ENCODE data around the gene TADA3.

The TADA3 gene

GRCh38 chr3:9792405-9793160 lies at the start of gene TADA3, which contains the start of gene ARPC4:
Gene TADA3, minus strand, starts transcription at chr3:9792473. Its CDS starts 1,007 bp downstream, at chr3:9791466.
Gene ARPC4, plus strand, starts transcription at chr3:9793082. Its CDS starts 40 bp downstream, at chr3:9793122.
- peak; percentile 96 for DNase-seq (ENCODE audit: extremely low read depth, low read depth)
- TF ChIP-seq, protein P1, sequence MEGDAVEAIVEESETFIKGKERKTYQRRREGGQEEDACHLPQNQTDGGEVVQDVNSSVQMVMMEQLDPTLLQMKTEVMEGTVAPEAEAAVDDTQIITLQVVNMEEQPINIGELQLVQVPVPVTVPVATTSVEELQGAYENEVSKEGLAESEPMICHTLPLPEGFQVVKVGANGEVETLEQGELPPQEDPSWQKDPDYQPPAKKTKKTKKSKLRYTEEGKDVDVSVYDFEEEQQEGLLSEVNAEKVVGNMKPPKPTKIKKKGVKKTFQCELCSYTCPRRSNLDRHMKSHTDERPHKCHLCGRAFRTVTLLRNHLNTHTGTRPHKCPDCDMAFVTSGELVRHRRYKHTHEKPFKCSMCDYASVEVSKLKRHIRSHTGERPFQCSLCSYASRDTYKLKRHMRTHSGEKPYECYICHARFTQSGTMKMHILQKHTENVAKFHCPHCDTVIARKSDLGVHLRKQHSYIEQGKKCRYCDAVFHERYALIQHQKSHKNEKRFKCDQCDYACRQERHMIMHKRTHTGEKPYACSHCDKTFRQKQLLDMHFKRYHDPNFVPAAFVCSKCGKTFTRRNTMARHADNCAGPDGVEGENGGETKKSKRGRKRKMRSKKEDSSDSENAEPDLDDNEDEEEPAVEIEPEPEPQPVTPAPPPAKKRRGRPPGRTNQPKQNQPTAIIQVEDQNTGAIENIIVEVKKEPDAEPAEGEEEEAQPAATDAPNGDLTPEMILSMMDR (IDR thresholded peaks at IDR 0.05; ENCODE audit: low read depth, low read length) = no peak

DNA sequence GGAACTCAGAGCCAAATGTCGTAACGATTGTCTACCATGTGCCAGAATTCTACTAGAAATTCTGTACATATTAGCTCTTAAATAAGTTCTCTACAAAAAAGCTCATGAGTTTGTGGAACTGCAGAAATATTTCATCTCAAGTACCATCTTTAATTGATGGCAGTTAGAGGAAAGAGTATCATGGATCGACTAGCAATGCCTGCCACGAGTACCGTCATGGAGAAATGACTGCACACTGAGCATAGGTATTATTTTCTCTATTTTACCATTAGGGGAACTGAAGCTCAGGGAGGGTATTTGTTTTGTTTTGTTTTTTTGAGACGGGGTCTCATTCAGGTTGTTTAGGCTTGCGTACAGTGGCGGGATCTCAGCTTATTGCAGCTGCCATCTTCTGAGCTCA lies 48.7 kb upstream of the TADA3 start:
- TF ChIP-seq, protein P1 (IDR thresholded peaks at IDR 0.05; ENCODE audit: low read depth, low read length) = no peak
- DNase-seq (ENCODE audit: extremely low read depth, low read depth) = no peak

GRCh38 chr3:9838856-9839255 lies 46.6 kb upstream of the TADA3 start:
- no peak for DNase-seq (ENCODE audit: extremely low read depth, low read depth)
- TF ChIP-seq, protein P1 (IDR thresholded peaks at IDR 0.05; ENCODE audit: low read depth, low read length) = no peak

DNA sequence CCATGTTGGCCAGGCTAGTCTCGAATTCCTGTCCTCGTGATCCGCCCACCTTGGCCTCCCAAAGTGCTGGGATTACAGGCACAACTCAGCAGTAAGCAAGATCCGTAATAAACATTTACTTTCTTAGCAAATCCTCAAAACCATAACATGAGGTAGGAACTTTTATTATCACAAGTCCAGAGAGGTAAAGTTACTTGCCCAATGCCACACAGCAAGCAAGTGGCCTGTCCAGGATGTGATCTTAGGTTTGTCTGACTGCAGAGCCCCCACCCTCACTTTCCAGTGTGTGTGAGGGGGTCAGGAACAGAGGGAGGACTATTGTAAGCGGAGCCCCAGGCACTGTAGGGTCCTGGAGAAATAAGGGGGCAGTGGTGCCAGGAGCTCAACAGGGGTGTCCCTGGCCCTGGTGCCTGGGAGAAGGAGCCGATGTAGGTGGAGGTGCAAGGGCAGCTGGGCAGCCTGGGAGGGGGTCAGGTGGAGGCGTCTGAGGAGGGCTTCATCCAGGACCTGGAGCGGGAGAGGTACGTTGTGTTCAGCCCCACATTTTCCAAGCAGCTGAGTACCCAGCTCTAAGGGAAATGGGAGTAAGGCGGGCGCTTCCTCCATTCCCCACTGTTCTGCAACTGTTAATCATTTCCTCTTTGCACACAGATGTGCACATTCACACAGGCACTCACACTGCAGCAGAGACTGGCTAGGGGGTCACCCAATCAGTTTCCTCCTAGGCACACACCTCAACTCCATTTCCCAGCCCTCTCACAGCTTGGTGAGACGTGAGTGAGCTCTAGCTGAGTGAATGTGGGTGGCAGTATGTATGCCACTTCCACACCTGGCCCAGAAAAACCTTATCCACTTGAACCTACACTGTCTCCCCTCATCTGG lies 45.7 kb upstream of the TADA3 start:
- TF ChIP-seq, protein P1 (IDR thresholded peaks at IDR 0.05; ENCODE audit: low read depth, low read length) = no peak
- no peak for DNase-seq (ENCODE audit: extremely low read depth, low read depth)

DNA sequence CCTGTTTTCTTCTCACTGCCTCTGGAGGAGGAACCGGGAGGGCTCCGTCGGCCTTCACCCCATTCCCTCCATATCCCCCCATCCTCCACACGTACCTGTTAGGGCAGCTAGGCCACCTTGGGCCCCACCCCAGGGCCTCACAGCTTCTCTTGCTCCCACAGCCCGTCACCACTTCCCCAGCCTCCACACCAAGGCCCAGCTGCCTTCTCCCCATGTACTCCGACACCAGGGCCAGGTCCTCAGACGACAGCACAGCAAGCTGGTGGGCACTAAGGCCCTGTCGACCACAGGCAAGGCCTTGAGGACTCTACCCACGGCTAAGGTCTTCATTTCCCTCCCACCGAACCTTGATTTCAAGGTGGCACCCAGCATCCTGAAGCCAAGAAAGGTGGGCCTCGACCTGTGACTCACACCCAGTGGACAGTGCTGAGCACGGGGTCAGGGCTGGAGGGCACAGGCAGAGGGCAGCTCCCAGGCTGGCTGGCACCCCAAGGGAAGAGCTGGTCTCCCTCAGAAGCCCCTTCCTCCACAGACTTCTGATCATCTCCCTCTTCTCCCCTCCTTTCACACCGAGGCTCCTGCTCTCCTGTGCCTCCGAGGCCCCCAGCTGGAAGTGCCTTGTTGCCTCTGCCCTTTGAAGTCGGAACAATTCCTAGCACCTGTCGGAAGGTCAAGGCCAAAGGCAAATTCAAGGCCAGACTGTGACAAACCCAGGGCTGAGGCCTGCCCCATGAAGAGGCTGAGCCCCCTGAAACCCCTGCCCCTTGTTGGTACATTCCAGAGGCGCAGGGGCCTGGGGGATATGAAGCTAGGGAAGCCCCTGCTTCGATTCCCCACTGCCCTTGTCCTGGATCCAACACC lies 42.5 kb upstream of the TADA3 start:
- TF ChIP-seq, protein P1 (IDR thresholded peaks at IDR 0.05; ENCODE audit: low read depth, low read length) = no peak
- no peak for DNase-seq (ENCODE audit: extremely low read depth, low read depth)

DNA sequence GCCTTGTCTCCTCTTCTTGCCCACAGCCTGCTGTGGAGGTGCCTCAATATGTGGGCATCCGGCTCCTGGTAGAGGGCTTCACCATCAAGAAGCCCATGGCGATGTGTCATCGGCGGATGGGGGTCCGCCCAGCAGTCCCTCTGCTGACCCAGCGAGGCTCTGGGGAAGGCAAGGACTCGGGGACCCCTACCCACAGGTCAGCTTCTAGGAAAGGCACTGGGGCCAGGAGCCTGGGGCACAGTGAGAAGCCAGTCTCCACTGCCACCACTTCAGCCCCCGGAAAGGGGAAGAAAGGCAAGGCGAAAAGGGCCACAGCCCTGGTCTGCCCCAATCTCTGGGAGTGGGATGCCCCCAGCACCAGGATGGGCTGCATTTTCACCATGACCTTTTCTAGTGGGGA lies 40.8 kb upstream of the TADA3 start:
- no peak for DNase-seq (ENCODE audit: extremely low read depth, low read depth)
- TF ChIP-seq, protein P1 (IDR thresholded peaks at IDR 0.05; ENCODE audit: low read depth, low read length) = no peak

All from AG09319 (cell line).